KG1 (cell line): Measurements from ENCODE around the gene HPGDS.
"Not testable (repeated sequence)": the region's sequence is repeated elsewhere in the genome, so short reads cannot be mapped to it uniquely, and the experiment has no call there.

Experiments
- DNase-seq: peaks from one replicate; lab custom pipeline; 2025; lab: John Stamatoyannopoulos, UW

HPGDS gene

DNA sequence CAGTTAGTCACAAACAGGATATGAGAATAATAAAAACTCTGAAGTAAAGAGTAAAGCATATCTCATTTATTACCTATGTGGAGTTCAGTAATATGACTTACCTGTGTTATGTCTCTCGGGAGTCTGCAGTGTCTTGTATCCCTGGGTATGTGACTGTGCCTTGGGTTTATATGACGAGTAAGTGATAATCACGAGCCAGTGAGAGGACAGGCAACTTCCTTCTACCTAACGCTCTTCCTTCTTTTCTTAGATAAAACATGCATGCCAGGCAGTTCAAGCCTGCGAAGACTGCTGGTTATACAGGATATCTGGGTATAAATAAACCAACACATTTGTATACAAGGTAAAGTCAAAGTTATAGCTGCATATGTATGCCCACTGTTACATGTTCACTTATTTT, at the start of gene HPGDS:
HPGDS (minus strand) TSS at position 143 of the 400 bp plus-strand sequence. CDS start 8,207 bp downstream, outside the sequence.
- peak; percentile 35 for DNase-seq

DNA sequence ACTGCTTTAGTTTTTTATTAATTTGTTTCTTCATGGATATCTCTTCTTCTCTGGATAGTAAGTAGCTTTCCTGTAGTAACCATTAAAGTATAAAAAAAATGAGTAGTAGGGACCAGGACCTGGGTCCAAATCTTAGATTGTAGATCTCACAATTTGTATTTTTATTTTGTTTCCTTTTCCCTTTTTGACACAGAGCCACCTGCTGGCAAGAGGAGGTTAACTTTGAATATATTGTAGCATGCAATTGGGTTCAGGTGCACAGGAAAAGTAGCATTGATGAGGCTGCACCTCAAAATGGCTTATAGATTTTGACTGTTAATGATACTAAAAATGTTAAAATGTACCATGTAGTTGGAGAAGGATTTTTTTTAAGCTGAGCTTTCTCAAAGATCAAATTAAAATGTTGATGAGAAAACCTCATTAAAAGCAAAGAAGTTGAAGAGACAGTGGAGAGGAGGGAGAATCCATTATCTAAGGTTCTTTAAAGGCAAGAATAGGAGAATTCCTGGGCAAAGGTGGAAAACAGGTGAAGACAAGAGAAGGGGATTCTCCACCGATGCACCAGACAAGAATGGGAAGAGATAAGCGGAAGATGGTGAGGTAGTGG, 48.3 kb upstream of the HPGDS start:
- DNase-seq: no peak

DNA sequence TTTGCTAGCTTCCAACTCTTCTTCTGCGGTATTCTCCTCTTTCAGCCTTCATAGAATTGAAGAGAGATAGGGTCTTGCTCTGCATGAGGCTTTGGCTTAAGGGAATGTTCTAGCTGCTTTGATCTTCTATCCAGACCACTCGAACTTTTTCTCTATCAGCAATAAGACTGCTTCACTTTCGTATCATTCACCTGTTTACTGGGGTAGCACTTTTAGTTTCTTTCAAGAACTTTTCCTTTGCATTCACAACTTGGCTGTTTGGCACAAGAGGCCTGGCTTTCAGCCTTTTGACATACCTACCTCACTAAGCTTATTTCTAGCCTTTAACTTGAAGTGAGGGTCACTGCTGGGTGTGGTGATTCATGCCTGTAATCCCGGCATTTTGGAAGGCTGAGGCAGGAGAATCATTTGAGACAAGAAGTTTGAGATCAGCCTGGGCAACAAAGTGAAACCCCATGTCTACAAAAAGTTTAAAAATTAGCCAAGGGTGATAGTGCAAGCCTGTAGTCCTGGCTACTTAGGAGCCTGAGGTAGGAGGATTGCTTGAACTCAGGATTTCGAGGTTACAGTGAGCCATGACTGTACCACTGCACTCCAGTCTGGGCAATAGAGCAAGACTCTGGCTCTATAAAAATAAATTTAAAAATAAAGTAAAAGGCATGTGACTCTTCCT, 47.1 kb upstream of the HPGDS start:
- no peak for DNase-seq

DNA sequence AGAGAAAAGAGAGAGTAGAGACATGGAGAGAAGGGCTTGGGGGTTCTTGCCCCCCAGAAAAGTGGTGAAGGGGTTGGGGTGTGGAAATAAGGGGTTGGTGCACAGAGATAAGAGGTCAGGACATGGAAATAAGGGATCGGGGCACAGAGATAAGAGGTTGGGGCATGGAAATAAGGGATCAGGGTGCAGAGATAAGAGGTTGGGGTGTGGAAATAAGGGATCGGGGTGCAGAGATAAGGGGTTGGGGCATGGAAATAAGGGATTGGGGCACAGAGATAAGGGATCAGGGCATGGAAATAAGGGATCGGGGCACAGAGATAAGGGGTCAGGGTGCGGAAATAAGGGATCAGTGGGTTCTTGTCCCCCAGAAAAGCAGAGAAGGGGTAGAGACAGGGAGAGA, 45.3 kb upstream of the HPGDS start:
- not testable (repeated sequence) for DNase-seq

DNA sequence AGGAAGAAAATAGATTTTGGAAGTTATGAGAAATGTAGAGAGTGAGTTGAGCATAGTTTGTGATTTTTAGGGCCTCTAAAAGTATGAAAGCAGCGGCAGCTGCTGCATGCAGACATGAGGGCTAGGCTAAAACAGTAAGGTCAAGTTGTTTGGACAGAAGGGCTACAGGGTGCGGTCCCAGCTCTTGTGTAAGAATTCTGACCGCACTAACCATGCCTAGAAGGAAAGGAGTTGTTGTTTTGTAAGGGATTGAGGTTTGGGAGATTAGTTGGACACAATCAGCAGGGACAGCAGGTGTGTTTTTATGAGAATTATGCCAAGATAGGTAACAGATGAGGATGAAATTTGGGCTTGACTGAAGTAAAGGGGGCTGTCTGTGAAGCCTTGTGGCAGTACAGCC, 42.8 kb upstream of the HPGDS start:
- DNase-seq: not testable (repeated sequence)

DNA sequence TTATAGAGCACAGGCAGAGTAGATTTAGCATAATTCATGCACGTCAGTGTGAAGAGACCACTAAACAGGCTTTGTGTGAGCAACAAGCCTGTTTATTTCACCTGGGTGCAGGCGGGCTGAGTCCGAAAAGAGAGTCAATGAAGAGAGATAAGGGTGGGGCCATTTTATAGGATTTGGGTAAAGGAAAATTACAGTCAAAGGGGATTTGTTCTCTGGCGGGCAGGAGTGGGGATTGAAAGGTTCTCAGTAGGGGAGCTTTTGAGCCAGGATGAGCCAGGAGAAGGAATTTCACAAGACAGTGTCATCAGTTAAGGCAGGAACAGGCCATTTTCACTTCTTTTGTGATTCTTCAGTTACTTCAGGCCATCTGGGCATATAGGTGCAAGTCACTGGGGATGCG, 40.3 kb upstream of the HPGDS start:
- DNase-seq: not testable (repeated sequence)

DNA sequence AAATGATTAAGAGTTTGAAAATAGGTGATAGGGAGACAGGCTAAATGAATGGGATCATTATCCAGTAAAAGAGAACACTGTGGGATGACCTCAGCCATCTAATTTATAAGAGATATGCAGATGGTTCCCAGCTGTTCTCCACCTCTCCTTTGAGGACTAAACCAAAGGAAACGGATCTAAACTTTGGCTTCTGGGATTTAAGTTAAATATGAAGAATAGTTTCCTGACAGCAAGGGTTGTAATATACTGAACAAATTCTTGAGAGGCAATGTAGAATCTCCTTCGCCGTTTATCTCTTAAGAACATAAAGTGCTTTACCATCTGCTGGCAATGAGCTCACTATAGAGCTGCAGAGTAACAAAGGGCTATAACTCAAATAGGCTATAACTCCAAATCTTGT, 35.4 kb upstream of the HPGDS start:
- no peak for DNase-seq

DNA sequence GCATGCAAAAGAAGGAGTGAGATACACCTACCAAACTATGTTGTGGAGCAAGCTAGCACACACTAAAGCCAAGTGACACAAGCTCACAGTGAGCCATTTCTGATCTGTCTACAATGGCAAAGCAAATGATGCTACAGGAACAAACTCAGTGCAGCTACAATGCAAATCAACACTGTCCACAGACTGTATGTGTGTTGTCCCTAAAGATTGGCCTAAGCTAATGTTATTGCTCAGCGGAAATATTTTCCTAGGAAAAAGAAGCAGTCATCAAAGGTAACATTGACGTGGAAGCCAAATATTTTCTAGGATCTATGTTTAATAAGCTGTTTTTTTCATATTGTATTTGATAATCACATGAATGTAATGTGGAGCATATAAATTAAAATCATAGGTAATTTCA, 34.7 kb upstream of the HPGDS start:
- DNase-seq: no peak

DNA sequence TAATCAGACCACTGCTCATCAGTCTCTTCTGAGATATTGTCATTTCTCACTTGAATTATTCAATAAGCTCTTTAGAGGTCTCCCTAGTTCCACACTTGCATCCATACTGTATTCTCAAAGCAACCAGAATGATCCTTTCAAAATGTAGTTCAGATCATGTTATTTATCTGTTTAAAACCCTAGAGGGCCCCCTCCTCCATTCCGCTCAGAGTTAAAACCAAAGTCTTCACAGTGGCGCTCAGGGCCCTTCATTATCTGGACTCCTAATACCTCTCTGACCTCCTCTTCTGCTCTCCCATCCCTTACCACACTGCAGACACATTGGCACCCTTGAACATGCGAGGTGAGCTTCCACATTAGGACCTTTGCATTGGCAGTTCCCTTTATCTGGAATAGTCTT, 32.7 kb upstream of the HPGDS start:
- DNase-seq: no peak

DNA sequence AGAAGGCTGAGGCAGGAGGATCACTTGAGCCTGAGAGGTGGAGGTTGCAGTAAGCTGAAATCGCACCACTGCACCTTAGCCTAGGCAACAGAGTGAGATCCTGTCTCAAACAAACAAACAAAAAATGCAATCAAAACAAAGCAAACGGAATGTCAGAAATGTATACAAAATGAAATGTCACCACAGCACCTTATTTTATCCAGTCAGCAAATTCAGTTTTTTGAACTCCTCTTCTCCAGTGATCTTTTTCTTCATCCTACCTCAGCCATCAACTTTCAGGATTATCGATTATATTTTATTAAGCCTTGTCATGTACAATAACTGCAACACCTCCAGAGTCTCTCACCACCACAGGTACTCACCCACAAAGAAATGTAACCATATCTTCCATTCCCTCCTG, 31.1 kb upstream of the HPGDS start:
- DNase-seq: no peak

DNA sequence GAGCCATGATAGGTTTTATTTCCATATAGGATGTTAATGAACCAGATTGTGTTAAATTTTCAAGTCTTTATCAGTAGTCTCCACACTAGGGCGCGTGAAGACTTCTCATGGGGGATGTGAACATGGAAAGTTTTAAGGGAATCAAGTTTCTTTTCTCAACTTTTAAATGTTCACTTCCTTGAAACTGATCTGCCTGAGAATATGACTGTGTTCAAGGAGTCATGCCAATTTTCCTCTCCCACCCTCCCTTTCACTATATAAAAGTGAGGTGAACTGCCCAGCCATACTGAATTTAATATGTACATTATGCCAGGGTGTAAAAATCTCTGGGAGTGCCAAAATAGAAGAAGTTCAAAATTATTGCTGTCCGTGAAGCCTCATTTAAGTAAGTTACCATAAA, 30.4 kb upstream of the HPGDS start:
- DNase-seq: no peak

DNA sequence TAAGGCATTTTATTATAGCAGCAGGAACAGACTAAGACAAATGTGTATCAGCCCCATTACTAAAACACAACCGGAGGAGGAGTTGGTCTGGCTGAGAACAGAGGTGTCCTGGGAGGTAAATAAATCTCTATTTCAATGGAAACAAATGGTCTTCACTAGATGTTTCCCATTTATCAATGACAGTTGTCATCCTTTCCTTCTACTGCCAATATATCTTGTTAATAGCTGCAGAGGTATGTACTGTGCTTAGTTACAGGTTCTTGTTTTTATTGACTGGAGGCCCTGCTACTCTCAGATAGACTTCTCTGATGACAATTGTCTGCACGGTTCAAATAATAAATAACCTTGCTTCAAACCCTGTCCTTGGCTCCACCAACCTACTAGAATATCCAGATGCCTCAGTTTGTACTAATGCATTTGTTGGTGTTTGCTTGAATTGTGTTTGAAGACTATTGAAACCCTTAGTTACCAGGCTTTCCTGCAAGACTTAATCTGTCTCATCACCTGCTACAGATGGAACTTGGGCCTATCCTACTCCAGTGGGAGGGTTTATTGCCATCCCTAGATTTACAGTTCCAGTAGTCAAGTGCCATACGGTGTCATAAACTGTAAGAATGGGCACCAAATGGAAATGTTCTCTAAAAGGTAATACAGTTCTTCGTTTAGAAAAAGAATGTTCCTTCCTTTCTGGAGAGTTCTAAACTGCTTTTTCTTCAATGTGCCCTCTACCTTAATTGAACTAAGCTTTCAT, 29.8 kb upstream of the HPGDS start:
- no peak for DNase-seq

DNA sequence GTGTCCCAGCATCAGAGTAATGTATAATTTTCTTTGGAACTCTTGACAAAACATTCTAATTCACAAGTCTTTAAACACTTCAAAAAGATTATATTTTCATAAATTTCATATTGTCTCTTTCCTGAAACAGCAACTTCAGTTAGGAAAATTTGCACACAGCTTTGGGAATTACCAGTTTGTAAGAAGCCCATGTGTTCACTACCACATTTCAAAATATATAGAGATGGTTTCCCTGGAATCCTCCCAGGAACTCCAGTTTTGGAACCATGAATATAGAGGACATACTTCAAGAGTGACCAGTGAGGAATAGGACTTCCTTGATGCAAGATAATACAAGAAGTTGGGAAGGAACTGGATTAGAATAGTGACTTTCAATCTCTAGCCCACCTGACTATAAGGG, 28.7 kb upstream of the HPGDS start:
- no peak for DNase-seq

DNA sequence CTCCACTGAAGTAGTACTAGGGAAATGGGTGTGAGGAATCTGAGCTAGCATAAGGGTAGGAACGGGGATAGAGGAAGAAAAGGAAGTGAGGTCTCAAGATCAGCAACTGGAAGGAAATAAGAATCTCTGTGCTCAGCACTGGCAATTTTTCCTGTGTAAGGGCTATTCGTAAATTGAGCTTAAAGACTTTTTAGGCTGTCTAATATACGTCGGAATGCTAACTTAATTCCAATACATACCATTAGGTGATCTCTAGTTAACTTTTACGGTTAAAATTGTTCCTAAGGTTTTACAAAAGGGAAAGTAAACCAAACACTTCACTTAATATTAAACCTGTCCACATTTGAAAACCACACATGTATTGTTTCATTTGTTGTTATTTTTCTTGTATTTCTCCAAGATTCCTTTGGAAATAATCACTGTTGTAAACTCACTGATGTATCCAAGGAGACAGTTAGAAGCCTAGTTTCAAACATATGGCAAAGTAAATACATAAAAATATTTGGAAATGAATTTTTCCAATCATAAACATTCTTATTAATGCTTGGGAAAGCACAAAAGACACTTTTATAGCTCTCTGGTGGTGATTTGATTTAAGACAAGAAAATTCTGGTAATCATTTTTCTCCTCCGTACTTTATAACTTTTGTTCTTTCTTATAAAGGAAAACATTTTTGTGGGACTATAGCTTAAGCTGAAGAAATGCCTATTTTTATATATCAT, 28.1 kb upstream of the HPGDS start:
- no peak for DNase-seq

DNA sequence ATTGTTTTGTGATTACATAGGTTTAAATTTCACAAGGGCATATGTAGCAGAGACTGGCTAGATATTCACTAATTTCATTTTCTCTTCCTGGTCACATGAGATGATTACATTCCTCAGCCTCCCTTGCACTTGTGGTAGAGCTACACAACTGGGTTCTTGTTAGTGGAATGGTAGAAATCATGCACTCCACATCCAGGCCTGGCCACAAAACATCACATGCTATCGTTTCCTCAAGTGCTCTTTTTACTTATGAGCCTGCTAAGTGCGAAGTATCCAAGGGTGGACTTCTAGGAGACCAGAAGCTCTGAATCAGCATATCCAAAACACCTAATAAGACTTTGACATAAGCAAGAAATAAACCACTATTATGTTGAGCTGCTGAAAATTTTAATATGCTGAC, 26.4 kb upstream of the HPGDS start:
- no peak for DNase-seq

DNA sequence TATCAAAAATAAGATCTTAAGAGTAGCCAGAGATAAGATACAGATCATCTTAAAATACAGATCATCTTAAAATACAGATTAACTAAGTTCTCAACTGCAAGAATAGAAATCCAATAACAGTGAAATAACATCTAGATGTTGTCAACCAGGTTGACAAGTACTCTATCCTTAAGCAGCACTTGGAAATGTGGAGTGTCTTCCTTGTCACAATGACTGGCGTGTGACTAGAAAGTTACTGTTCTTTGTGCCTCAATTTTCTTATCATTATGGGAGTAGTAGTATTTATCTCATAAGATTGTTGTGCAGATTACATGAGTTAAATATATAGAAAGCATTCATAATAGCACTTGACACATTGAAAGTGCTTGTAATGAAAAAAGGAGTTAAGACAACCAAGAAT, 25.8 kb upstream of the HPGDS start:
- DNase-seq: no peak

DNA sequence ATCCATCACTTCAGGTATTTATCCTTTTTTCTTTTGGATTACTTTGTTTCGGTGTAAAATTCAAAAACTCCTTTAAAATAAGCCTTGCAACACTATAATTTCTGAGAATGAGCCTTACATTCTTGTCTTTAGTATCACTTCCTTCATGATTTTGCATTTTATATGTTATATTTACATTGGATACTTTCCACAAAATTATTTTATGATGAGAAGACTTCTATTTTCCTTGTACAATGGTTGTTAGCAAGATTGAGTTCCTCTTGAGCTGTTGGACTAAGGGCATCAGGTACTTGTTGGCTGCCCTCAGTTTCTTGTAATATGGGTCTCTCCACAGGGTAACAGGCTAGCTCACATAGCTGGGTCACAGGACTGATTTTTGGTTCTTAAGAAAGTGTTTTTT, 22.7 kb upstream of the HPGDS start:
- DNase-seq: no peak

DNA sequence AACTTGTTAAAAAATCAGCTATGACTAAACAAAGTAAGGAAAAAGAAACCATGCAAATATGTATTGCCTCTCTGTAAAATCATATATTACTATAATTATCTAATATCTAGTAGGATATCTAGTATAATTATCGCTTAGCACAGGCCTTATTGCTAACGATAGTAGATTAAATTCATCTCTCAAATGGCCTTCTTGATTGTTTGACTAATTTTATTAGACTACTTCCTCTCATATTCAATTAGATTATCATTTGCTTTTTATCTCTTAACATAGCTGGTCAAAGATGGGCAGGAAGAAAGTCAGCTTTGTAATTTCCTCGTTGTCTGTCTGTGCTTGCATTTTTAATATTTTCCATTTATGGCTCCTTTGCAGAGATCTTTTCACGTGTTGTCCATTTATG, 21.9 kb upstream of the HPGDS start:
- DNase-seq: no peak

DNA sequence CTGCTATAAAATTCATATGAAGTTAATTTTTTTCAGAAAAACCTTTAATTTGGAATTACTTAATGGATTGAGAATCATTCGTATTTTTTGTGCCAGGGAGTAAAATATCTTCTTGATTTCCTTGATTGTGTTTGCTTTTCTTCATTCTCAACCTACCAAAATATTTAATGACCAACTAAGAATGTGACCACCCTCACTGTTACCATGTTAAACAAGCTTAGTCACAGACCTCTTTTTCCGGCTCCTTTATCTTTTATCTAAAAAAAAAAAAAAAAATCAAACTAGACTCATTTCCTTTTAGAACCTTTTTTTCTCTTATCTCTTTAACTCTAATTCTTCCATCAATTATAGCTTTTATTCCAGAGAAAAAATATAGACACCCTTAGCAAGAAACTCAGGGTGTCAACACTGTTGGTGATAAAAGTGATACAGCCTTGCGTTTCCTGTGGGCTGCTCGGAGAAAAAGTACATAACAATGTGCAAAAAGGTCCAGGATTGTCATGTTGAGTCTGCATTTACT, 20.6 kb upstream of the HPGDS start:
- no peak for DNase-seq

DNA sequence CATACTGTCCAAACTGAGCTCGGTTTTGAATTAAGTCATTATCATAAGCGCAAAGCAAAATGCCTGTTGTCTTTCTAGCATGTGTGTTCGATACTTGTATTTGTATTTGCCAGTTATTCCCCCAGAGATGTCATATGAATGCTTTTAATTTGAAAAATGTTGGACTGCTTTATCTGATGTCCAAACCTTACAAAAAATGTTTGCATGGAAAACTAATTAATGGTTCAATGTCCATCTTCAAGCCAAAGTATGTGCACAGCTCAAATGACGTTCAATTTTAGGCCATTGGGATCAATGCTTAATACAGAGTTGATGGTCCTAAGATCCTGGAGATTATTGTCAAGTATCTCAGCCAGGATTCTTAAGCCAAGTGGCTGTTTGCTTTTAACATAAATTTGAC, 17.2 kb upstream of the HPGDS start:
- DNase-seq: no peak

DNA sequence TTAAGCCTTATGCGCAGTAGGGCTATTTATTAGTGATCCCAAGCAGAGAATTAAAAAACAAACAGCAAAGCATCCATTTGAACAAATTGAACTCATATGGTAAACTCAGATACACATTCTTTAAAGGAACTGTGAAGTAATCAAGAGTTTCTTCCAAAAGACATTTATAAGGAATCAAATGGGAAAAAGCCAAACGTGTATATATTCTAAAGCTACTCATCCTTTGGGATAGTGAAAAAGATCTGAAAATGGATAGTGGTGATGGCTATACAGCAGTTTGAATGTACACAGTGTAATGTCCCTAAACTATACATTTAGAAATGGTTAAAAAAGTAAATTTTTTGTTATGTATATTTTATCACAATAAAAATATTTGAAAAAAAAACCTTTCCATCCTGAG, 16.6 kb upstream of the HPGDS start:
- DNase-seq: no peak

DNA sequence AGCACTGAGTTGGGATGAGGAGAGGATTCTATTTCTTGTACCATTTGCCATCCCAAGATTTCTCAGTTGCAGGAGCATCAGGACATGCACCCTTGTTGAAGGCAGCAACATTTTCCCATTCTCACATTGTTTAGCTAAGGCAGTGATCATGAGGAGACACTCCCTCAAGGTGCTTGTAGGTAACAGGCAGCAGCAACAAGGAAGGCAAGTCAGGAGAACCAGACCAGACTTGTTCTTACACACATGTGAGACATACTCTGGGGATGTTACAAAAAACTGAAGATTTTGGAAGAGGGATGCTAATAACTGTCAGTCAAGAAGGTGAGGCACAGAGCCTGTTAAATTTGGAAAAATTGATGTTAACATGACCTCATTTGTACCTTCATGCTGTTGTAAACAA, 15.5 kb upstream of the HPGDS start:
- DNase-seq: no peak

DNA sequence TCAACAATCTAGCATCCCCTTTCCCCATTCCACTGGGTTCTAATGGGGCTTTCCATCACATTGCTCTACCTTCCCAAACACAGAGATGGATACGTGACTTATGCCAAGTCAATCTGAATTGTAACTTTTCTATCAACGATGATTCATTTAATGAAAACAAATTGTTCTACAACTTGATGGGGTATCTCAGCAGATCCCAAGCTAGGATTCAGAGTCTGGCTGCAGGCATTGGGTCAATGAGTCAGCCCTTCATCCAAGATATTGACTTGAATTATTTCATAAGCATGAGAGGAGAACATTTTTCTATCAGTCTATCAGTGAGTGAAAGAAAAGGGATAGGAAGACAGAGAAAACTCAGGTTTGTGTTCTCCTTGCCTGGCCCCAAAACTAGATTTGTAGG, 15.0 kb upstream of the HPGDS start:
- DNase-seq: no peak
